OCI-LY7 (cell line): ENCODE data around the gene TRIM75.

Experiments used
- CTCF ChIP-seq: fragments of 200-600 bp; sonication (generic); conservative IDR thresholded peaks from 2 replicates; pipeline ENCODE4 v1.5.1; 2014; ENCODE audit warnings: mild to moderate bottlenecking, antibody characterized with exemption, low read length, moderate library complexity, mixed read lengths
- EZH2phosphoT487 ChIP-seq: fragments of 200-600 bp; sonication (generic); IDR thresholded peaks from 2 replicates; pipeline ENCODE4 v1.6.1; 2018; ENCODE audit warnings: low read depth, borderline replicate concordance, mild to moderate bottlenecking, mixed run types, antibody characterized with exemption, low read length, moderate library complexity, mixed read lengths

GRCh38 chr4:165010487-165010886, 43.2 kb upstream of the TRIM75 start:
- TF ChIP-seq CTCF (no peak), EZH2phosphoT487 (no peak)
